ENCODE measurements around the gene CD84.
A peak's percentile ranks its signal among the peaks of the same experiment; 100 is the strongest.
"Not testable (repeated sequence)": the region's sequence is repeated elsewhere in the genome, so short reads cannot be mapped to it uniquely, and the experiment has no call there.

CD84 gene

GRCh38 chr1:160538985-160539651 is 40.2 kb downstream of the CD84 start:
- DNase-seq (ENCODE audit: low spot score): no peak
- peaks cover 35% of the 10 kb centered on the region for H3K4me1 Mint-ChIP-seq (ENCODE audit: low read depth)
- peaks cover 30% of the 10 kb centered on the region for H3K9me3 Mint-ChIP-seq
- no peaks in the 10 kb centered on the region for H3K27me3 Mint-ChIP-seq (ENCODE audit: low read depth)
- H3K27ac Mint-ChIP-seq: peak overlapping the region; percentile 78
- peak overlapping the region; percentile 76 for H3K4me3 Mint-ChIP-seq
- H3K36me3 Mint-ChIP-seq (ENCODE audit: low read depth): peaks cover 24% of the 10 kb centered on the region

GRCh38 chr1:160537714-160538665 is 41.3 kb downstream of the CD84 start:
- no peak for DNase-seq (ENCODE audit: low spot score)
- Mint-ChIP-seq H3K27me3 (ENCODE audit: low read depth) (no peaks in the 10 kb centered on the region), H3K4me3 (no peak overlapping the region), H3K27ac (no peak overlapping the region), H3K36me3 (ENCODE audit: low read depth) (peaks cover 26% of the 10 kb centered on the region), H3K9me3 (peaks cover 41% of the 10 kb centered on the region), H3K4me1 (ENCODE audit: low read depth) (peaks cover 33% of the 10 kb centered on the region)

GRCh38 chr1:160534823-160535605 is 44.3 kb downstream of the CD84 start:
- peaks cover 29% of the 10 kb centered on the region for H3K36me3 Mint-ChIP-seq (ENCODE audit: low read depth)
- H3K9me3 Mint-ChIP-seq: peaks cover 45% of the 10 kb centered on the region
- peaks cover 16% of the 10 kb centered on the region for H3K4me1 Mint-ChIP-seq (ENCODE audit: low read depth)
- H3K27ac Mint-ChIP-seq: no peak overlapping the region
- no peak for DNase-seq (ENCODE audit: low spot score)
- no peak overlapping the region for H3K4me3 Mint-ChIP-seq
- no peaks in the 10 kb centered on the region for H3K27me3 Mint-ChIP-seq (ENCODE audit: low read depth)

- Mint-ChIP-seq H3K36me3 (ENCODE audit: low read depth) (peaks cover 39% of the 10 kb centered on the region), H3K9me3 (peaks cover 50% of the 10 kb centered on the region), H3K4me1 (ENCODE audit: low read depth) (peaks cover 13% of the 10 kb centered on the region)
- H3K4me3 Mint-ChIP-seq; H3K27me3 Mint-ChIP-seq (ENCODE audit: low read depth); DNase-seq (ENCODE audit: low spot score); H3K27ac Mint-ChIP-seq: not testable (repeated sequence)
Observed at GRCh38 chr1:160532557-160532813, 46.8 kb downstream of the CD84 start.

- H3K4me1 Mint-ChIP-seq (ENCODE audit: low read depth): peaks cover 15% of the 10 kb centered on the region
- not testable (repeated sequence) for DNase-seq (ENCODE audit: low spot score); H3K27ac Mint-ChIP-seq; H3K27me3 Mint-ChIP-seq (ENCODE audit: low read depth); H3K4me3 Mint-ChIP-seq
- peaks cover 40% of the 10 kb centered on the region for H3K36me3 Mint-ChIP-seq (ENCODE audit: low read depth)
- H3K9me3 Mint-ChIP-seq: peaks cover 52% of the 10 kb centered on the region
Observed at GRCh38 chr1:160531809-160532556, 47.3 kb downstream of the CD84 start.

GRCh38 chr1:160529401-160529952 is 49.8 kb downstream of the CD84 start:
- Mint-ChIP-seq H3K27ac (peak overlapping the region; percentile 17), H3K36me3 (ENCODE audit: low read depth) (peaks cover 35% of the 10 kb centered on the region), H3K4me1 (ENCODE audit: low read depth) (peaks cover 23% of the 10 kb centered on the region), H3K9me3 (peaks cover 46% of the 10 kb centered on the region)
- DNase-seq (ENCODE audit: low spot score); H3K27me3 Mint-ChIP-seq (ENCODE audit: low read depth); H3K4me3 Mint-ChIP-seq: not testable (repeated sequence)

- not testable (repeated sequence) for DNase-seq (ENCODE audit: low spot score); H3K27me3 Mint-ChIP-seq (ENCODE audit: low read depth)
- Mint-ChIP-seq H3K9me3 (peaks cover 31% of the 10 kb centered on the region), H3K36me3 (ENCODE audit: low read depth) (peaks cover 41% of the 10 kb centered on the region), H3K27ac (peak overlapping the region; percentile 60), H3K4me3 (peak overlapping the region; percentile 61), H3K4me1 (ENCODE audit: low read depth) (peaks cover 52% of the 10 kb centered on the region)
Observed at GRCh38 chr1:160523789-160524188, 55.5 kb downstream of the CD84 start.

- peak; percentile 49 for DNase-seq (ENCODE audit: low spot score)
- peaks cover 44% of the 10 kb centered on the region for H3K36me3 Mint-ChIP-seq (ENCODE audit: low read depth)
- peaks cover 59% of the 10 kb centered on the region for H3K4me1 Mint-ChIP-seq (ENCODE audit: low read depth)
- H3K9me3 Mint-ChIP-seq: peaks cover 35% of the 10 kb centered on the region
- no peaks in the 10 kb centered on the region for H3K27me3 Mint-ChIP-seq (ENCODE audit: low read depth)
- H3K4me3 Mint-ChIP-seq: peak within 1 kb of the TSS; percentile 96
- peak within 1 kb of the TSS; percentile 96 for H3K27ac Mint-ChIP-seq
Observed at GRCh38 chr1:160522622-160523345, 56.5 kb downstream of the CD84 start, which contains the start of gene SLAMF6. Gene SLAMF6, minus strand, starts transcription at chr1:160523255. Its CDS starts 63 bp downstream, at chr1:160523192.

GRCh38 chr1:160522136-160522535 is 57.2 kb downstream of the CD84 start:
- DNase-seq (ENCODE audit: low spot score): no peak
- peaks cover 45% of the 10 kb centered on the region for H3K36me3 Mint-ChIP-seq (ENCODE audit: low read depth)
- no peaks in the 10 kb centered on the region for H3K27me3 Mint-ChIP-seq (ENCODE audit: low read depth)
- peaks cover 32% of the 10 kb centered on the region for H3K9me3 Mint-ChIP-seq
- H3K4me3 Mint-ChIP-seq: peak overlapping the region; percentile 96
- peak overlapping the region; percentile 96 for H3K27ac Mint-ChIP-seq
- peaks cover 61% of the 10 kb centered on the region for H3K4me1 Mint-ChIP-seq (ENCODE audit: low read depth)

GRCh38 chr1:160521554-160521953 is 57.7 kb downstream of the CD84 start:
- H3K4me1 Mint-ChIP-seq (ENCODE audit: low read depth): peaks cover 65% of the 10 kb centered on the region
- H3K9me3 Mint-ChIP-seq: peaks cover 27% of the 10 kb centered on the region
- peak overlapping the region; percentile 96 for H3K4me3 Mint-ChIP-seq
- peaks cover 45% of the 10 kb centered on the region for H3K36me3 Mint-ChIP-seq (ENCODE audit: low read depth)
- peak overlapping the region; percentile 96 for H3K27ac Mint-ChIP-seq
- no peaks in the 10 kb centered on the region for H3K27me3 Mint-ChIP-seq (ENCODE audit: low read depth)
- no peak for DNase-seq (ENCODE audit: low spot score)

- peaks cover 69% of the 10 kb centered on the region for H3K4me1 Mint-ChIP-seq (ENCODE audit: low read depth)
- peaks cover 45% of the 10 kb centered on the region for H3K36me3 Mint-ChIP-seq (ENCODE audit: low read depth)
Observed at GRCh38 chr1:160520999-160521398, 58.3 kb downstream of the CD84 start.

GRCh38 chr1:160520582-160520981 is 58.7 kb downstream of the CD84 start:
- H3K9me3 Mint-ChIP-seq: peaks cover 28% of the 10 kb centered on the region
- no peak for DNase-seq (ENCODE audit: low spot score)
- H3K27ac Mint-ChIP-seq: peak overlapping the region; percentile 91
- H3K4me1 Mint-ChIP-seq (ENCODE audit: low read depth): peaks cover 73% of the 10 kb centered on the region
- peaks cover 47% of the 10 kb centered on the region for H3K36me3 Mint-ChIP-seq (ENCODE audit: low read depth)
- H3K27me3 Mint-ChIP-seq (ENCODE audit: low read depth): no peaks in the 10 kb centered on the region
- peak overlapping the region; percentile 96 for H3K4me3 Mint-ChIP-seq

More at GRCh38 chr1:160520999-160521398, 58.3 kb downstream of the CD84 start:
- H3K4me3 Mint-ChIP-seq: peak overlapping the region; percentile 96
- H3K27me3 Mint-ChIP-seq (ENCODE audit: low read depth): no peaks in the 10 kb centered on the region
- no peak for DNase-seq (ENCODE audit: low spot score)
- peak overlapping the region; percentile 91 for H3K27ac Mint-ChIP-seq
- H3K9me3 Mint-ChIP-seq: peaks cover 25% of the 10 kb centered on the region

Measured in T-helper 2 cell treated with Interferon-gamma antibody and Interleukin-4, amounts not matched to agents 5 μg/mL and 100 μg/mL, for 36 hours (primary cell).